ENCODE results near the gene SMTNL1.

Gene SMTNL1

GRCh38 chr11:57596266-57596885, 59.0 kb downstream of the SMTNL1 start:
- no peak for DNase-seq

DNA sequence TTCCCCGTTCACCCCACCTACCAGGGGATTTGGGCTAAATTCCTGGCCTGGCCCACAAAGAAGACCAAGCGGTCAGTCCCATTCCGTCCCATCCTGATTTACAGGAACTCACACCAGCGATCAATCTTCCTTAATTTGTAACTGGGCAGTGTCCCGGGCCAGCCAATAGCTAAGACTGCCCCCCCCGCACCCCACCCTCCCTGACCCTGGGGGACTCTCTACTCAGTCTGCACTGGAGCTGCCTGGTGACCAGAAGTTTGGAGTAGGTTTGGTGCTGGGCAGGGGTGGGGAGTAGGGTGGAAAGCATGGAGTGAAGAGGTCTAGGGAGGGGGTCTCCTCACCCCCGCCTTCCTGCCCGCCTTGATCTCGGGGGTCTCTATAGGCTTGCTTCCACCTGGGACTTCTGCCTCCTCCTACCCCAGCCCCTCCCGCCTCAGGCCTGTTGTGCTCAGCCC, 60.1 kb downstream of the SMTNL1 start, which contains the start of gene SERPING1:
TSS of gene SERPING1 (plus strand) at position 225 of the 455 bp plus-strand sequence. CDS start 586 bp downstream, outside the sequence.
- DNase-seq: no peak

GRCh38 chr11:57597916-57598830, 60.8 kb downstream of the SMTNL1 start:
- DNase-seq: no peak

DNA sequence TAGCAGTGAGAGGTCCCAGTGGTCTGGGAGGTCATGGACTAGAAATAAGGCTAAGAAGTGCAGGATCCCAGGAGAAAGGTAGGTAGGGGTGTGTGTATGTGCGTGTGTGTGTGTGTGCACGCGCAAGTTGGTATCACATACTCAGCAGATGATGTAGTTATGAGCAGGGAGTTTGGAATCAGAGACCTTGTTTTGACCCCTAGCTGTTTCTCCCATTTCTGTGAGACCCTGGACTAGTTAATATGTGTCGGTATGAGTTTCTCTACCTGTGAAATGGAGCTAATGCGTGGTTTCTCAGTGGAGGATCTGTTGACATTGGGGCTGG, 61.4 kb downstream of the SMTNL1 start:
- DNase-seq: no peak

DNA sequence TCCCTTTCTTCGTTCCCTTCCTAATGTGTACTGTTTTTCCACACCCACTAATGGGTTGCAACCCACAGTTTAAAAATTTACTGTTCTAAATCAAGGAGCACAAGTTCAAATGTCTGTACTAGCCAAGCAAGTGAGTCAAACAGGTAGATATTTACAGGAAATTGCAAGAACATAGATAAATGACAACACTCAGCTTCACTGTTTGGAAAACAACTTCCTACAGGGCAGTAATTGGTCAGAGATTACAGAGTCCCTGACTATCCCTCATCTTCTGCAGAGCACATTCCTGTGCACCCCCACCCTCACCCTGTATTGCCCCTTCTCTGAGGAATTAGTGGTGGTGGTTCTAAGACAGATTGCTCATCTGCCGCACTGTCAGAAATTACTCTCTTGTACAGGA, 62.0 kb downstream of the SMTNL1 start:
- DNase-seq: no peak
